ENCODE results near the gene RPS15. TPM values are rescaled to one million over a fixed set of nuclear protein-coding genes. Genes with fewer than 3 reads are reported as not detected.
A peak's percentile ranks its signal among the peaks of the same experiment; 100 is the strongest.

The RPS15 gene
- total and polyA plus RNA-seq, 9 of the 15 experiments (the other 6 are each of a cell fraction or from before 2014, with no cell fraction given) = 605 to 2,791 (median 957) TPM

DNA sequence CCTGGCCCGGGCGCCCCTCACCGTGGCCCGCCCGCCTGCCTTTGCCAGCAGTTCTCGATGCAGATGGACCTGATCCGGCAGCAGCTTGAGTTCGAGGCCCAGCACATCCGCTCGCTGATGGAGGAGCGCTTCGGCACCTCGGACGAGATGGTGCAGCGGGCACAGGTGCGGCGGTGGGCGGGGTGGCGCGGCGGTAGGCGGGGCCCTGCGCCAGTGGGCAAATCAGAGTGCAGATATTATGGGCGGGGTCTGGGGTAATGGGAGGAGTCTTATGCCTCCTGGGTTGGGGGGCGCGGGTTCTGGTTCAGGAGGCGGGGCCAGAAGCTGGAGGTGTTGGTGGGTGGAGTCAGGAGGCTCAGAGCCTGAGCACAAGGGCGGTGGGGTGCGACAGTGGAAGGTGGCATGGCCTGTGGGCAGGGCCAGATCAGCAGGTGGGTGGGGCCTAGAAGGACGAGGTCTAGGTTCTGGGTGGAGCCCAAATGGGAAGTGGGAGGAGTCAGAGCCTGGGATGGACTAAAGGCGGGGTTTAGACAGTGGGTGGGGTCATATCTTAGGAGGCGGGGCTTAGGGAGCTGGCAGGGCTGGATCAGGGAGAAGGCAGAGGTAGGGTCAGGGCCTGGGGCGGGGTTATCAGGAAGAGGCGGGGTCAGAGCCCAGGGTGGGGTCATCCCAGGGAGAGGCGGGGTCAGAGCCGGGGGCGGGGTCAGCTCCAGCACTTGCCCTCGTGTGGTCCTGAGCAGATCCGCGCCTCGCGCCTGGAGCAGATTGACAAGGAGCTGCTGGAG lies 17.3 kb downstream of the RPS15 start (continued):
- TF ChIP-seq RAD21 (CRISPR knock-in tag; conservative IDR thresholded peaks at IDR 0.05 in 1 of 2, IDR thresholded peaks at IDR 0.05 in 1 of 2) (no peak), KLF10 (CRISPR knock-in tag; IDR thresholded peaks at IDR 0.05) (no peak), ZNF282 (CRISPR knock-in tag; IDR thresholded peaks at IDR 0.05) (no peak), HNRNPUL1 (IDR thresholded peaks at IDR 0.05; ENCODE audit: low read length) (no peak), ZNF436 (CRISPR knock-in tag; IDR thresholded peaks at IDR 0.05) (no peak), ZNF408 (CRISPR knock-in tag; IDR thresholded peaks at IDR 0.05; ENCODE audit: low read depth) (no peak), RBM15 (IDR thresholded peaks at IDR 0.05; ENCODE audit: insufficient read depth, low read length) (no peak), MIER1 (IDR thresholded peaks at IDR 0.05; ENCODE audit: low read depth) (0 out of 2 replicates have a peak, but pooled peaks have one; percentile 21), NR2F6 (CRISPR knock-in tag; IDR thresholded peaks at IDR 0.05) (no peak), ARNT (IDR thresholded peaks at IDR 0.05) (no peak), E2F3 (CRISPR knock-in tag; IDR thresholded peaks at IDR 0.05) (no peak), TAF9B (IDR thresholded peaks at IDR 0.05; ENCODE audit: partially characterized antibody) (no peak), ZC3H11A (IDR thresholded peaks at IDR 0.05; ENCODE audit: low read depth, low read length) (no peak), RUNX1 (IDR thresholded peaks at IDR 0.05; ENCODE audit: low read depth) (no peak), PHB (CRISPR knock-in tag; IDR thresholded peaks at IDR 0.05) (no peak)
- TF ChIP-seq, protein P1, sequence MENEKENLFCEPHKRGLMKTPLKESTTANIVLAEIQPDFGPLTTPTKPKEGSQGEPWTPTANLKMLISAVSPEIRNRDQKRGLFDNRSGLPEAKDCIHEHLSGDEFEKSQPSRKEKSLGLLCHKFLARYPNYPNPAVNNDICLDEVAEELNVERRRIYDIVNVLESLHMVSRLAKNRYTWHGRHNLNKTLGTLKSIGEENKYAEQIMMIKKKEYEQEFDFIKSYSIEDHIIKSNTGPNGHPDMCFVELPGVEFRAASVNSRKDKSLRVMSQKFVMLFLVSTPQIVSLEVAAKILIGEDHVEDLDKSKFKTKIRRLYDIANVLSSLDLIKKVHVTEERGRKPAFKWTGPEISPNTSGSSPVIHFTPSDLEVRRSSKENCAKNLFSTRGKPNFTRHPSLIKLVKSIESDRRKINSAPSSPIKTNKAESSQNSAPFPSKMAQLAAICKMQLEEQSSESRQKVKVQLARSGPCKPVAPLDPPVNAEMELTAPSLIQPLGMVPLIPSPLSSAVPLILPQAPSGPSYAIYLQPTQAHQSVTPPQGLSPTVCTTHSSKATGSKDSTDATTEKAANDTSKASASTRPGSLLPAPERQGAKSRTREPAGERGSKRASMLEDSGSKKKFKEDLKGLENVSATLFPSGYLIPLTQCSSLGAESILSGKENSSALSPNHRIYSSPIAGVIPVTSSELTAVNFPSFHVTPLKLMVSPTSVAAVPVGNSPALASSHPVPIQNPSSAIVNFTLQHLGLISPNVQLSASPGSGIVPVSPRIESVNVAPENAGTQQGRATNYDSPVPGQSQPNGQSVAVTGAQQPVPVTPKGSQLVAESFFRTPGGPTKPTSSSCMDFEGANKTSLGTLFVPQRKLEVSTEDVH (IDR thresholded peaks at IDR 0.05; ENCODE audit: low read depth, partially characterized antibody) = no peak
- TF ChIP-seq, protein P2, sequence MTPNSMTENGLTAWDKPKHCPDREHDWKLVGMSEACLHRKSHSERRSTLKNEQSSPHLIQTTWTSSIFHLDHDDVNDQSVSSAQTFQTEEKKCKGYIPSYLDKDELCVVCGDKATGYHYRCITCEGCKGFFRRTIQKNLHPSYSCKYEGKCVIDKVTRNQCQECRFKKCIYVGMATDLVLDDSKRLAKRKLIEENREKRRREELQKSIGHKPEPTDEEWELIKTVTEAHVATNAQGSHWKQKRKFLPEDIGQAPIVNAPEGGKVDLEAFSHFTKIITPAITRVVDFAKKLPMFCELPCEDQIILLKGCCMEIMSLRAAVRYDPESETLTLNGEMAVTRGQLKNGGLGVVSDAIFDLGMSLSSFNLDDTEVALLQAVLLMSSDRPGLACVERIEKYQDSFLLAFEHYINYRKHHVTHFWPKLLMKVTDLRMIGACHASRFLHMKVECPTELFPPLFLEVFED (CRISPR knock-in tag; conservative IDR thresholded peaks at IDR 0.05) = peak; percentile 32; the same call in 1 of the 2 replicates
- TF ChIP-seq, protein P3, sequence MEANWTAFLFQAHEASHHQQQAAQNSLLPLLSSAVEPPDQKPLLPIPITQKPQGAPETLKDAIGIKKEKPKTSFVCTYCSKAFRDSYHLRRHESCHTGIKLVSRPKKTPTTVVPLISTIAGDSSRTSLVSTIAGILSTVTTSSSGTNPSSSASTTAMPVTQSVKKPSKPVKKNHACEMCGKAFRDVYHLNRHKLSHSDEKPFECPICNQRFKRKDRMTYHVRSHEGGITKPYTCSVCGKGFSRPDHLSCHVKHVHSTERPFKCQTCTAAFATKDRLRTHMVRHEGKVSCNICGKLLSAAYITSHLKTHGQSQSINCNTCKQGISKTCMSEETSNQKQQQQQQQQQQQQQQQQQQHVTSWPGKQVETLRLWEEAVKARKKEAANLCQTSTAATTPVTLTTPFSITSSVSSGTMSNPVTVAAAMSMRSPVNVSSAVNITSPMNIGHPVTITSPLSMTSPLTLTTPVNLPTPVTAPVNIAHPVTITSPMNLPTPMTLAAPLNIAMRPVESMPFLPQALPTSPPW (CRISPR knock-in tag; IDR thresholded peaks at IDR 0.05) = peak; percentile 59; the same call in 1 of the 2 replicates
- TF ChIP-seq, protein P4, sequence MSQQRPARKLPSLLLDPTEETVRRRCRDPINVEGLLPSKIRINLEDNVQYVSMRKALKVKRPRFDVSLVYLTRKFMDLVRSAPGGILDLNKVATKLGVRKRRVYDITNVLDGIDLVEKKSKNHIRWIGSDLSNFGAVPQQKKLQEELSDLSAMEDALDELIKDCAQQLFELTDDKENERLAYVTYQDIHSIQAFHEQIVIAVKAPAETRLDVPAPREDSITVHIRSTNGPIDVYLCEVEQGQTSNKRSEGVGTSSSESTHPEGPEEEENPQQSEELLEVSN (IDR thresholded peaks at IDR 0.05; ENCODE audit: borderline replicate concordance in 1 of 2, extremely low read depth in 1 of 2, insufficient read depth in 1 of 2, insufficient read length in 1 of 2, low read depth in 1 of 2, low read length in 1 of 2, poor library complexity in 1 of 2, severe bottlenecking in 1 of 2) = peak; percentile 83 to 89

Measured in K562 (cell line).